HG03342 (cell line): ENCODE data around the gene CCNY.

Source experiments
- ATAC-seq: cut with Tn5 transposase; IDR thresholded peaks from one replicate; pipeline ENCODE4 v1.9.1; 2021; ENCODE audit warnings: mild to moderate bottlenecking, moderate library complexity; ENCODE audit not compliant: unreplicated experiment

The CCNY gene

GRCh38 chr10:35448687-35449662 is 112.7 kb downstream of the CCNY start:
- ATAC-seq: no peak

DNA sequence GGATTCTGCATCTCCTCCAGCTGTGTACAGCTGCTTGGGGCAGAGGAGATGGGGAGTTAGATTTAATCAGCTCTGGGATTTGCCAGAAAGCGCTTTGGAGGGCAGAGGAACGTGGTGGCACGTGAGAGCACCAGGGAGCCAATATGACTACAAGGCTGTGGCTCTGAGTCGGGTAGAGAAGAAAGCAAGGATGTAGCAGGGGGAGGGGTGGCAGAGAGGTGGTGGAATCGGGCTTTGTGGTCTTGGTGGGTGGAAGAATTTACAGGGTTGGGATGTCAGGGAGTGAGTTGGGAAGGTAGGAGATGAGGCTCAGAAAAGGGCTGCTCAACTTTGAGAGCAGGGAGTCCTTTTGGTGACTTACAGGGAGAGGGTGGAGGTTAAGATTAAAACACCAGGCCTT is 113.6 kb downstream of the CCNY start:
- no peak for ATAC-seq

GRCh38 chr10:35451151-35452016 is 115.1 kb downstream of the CCNY start:
- ATAC-seq: peak; percentile 96

- ATAC-seq: no peak
Observed at GRCh38 chr10:35452171-35452570, 115.9 kb downstream of the CCNY start.

DNA sequence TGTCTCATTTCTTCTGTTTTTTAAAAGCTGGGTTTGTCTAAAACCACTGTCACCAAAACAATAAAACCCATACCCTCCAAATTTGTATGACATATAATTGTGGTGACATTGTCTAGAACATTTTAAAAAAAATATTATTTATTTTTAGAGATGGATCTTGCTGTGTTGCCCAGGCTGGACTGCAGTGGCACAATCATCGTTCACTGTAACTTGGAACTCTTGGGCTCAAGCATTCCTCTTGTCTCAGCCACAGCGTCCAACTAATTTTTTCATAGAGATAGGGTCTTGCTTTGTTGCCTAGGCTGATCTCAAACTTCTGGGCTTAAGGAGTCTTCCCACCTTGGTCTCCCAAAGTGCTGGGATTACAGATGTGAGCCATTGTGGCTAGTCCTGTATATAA is 116.5 kb downstream of the CCNY start:
- ATAC-seq: no peak

DNA sequence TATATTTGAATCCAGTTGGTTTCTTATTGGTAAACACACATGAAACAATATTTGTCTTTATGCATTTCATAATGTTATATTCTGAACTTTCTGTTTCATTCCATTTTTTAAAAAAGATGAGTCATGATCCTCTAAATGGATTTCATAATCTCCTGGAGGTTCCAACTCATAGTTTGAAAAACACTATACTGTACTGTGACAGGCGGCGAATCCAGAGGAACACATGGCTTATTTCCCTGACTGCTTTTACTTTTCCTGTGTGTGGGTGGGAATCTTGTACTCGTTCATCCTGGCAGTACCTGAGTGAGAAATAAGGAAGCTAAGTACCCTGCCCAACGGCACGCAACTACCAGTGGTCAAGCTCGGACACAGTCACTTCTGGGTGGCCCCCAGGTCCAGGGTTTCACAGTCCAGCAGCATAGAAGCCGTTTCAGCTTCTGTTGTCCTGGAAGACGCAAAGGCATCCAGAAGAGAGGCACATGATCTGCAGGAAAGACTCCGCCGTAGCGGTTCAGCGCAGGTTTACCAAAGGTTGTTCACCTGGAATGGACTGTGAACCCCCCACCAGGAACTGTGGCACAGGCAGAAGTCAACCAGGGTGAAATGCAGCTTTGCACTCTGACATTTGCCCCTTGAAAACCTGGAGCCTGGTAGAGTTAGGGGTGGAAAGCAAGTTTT is 117.7 kb downstream of the CCNY start:
- no peak for ATAC-seq

- ATAC-seq: no peak
Observed at GRCh38 chr10:35456153-35456720, 119.9 kb downstream of the CCNY start.

- ATAC-seq: no peak
Observed at GRCh38 chr10:35456784-35457183, 120.5 kb downstream of the CCNY start.

GRCh38 chr10:35458500-35459448 is 122.5 kb downstream of the CCNY start:
- ATAC-seq: no peak

- no peak for ATAC-seq
Observed at GRCh38 chr10:35459449-35459847, 123.1 kb downstream of the CCNY start.

DNA sequence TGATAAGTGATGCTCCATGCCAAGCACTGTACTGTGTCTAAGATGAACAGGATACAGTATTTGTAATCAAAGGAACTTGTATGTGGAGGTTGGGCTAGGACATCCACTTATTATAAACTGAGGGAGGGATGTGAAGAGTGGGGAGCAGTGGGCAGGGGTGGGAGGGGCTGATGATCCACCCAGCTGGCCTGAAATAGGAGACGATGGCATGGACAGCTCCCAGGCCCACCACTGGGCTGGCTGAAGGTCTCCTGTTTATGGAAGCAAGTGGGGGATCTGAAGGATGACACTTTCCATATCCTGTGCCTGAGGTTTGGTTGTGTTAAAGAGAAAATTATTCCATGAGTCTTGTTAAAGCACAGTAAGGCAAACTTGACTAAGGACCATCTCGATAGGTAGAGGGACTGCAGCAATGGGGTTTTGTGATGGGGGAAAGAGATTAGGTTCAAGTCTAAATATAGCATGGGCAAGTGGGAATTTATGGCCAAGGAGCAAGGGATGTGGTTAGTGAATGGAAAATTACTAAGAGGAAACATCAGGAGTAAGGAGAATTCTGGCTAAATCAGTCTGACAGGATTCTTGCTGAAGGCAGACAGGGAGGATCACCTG is 124.6 kb downstream of the CCNY start:
- ATAC-seq: no peak

GRCh38 chr10:35462491-35462934 is 126.2 kb downstream of the CCNY start:
- ATAC-seq: peak; percentile 72

- ATAC-seq: no peak
Observed at GRCh38 chr10:35463105-35463867, 127.0 kb downstream of the CCNY start.

GRCh38 chr10:35463878-35464277 is 127.6 kb downstream of the CCNY start:
- ATAC-seq: no peak

GRCh38 chr10:35464825-35465456 is 128.6 kb downstream of the CCNY start:
- ATAC-seq: no peak

- no peak for ATAC-seq
Observed at GRCh38 chr10:35465673-35466072, 129.4 kb downstream of the CCNY start.

- ATAC-seq: no peak
Observed at GRCh38 chr10:35466170-35466569, 129.9 kb downstream of the CCNY start.

DNA sequence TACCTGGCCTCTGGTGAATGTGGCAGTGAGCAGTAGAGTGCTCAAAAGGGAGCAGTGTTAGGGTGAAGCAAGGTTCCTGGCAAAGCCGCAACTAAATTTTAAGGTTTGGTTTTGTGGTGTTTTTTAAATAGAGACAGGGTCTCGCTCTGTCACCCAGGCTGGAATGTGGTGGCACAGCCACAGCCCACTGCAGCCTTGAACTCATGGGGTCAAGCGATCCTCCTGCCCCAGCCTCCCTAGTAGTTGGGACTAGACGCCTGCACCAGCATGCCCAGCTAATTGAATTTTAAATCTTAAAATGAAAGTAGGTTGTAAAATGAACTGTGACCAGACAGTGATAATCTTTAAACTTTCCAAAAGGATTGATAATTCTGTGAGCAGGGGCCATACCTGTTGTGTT is 130.4 kb downstream of the CCNY start:
- ATAC-seq: no peak
